Suppressor macrophage treated with lipopolysaccharide for 4 hours (primary cell): ENCODE data around the gene SMTNL1.
"Not testable (repeated sequence)": the region's sequence is repeated elsewhere in the genome, so short reads cannot be mapped to it uniquely, and the experiment has no call there.

Source experiments
- DNase-seq: peaks from one replicate; pipeline ENCODE4 v3.0.0-alpha.2; 2020

The SMTNL1 gene

GRCh38 chr11:57511741-57512430, 25.5 kb upstream of the SMTNL1 start:
- no peak for DNase-seq

DNA sequence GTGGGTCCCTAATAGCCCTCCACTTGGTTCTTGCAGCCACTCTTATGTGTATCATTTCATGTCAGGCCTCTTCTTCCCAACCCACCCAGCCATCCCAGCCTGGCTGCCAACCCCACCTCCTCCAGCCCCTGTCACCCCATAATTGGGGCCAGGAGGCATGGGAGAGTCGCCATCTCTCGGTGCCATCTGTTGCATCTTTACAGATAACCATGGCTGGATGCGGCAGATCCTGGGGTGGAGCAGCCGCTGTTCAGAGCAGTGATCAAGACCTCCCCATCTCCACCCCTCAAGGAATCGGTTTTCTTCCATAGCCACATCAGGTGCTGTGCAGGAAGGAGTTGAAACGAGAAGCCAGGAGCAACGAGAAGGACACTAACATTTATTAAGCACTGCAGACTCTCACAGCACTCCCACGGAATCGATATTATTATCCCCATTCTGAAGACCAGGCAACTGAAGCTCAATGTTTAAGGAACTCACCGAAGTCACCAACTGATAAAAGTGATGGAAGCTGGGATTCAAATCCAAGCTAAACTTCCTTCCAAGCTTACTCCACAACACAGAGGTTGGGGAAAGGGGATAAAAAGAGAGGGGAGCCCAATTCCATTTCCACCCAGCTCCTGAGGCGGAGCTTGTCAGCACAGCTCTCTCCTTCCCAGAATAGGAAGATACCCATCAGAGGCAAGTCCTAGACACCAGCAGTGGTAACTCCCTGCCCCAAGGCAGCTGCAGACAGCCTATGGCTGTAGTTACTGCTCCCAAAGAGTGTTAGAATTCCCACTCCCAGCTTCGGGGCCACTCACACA, 24.5 kb upstream of the SMTNL1 start:
- no peak for DNase-seq

DNA sequence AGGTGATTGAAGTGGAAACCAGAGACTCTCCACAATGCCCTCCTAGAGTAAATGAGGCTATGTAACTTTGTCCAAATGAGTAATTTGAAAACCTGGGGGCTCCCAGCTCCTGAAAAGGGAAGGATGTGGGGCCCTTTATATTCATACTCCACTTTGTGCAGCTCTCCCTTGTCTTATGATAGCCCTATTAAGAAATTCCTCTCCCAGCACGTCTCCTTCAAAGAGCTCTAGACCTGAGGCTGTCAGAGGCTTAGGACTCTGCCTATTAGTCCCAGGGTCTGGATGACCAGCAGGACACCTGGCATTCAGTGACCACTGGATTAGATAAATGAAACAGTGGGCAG, 24.0 kb upstream of the SMTNL1 start:
- no peak for DNase-seq

GRCh38 chr11:57513911-57514537, 23.4 kb upstream of the SMTNL1 start:
- DNase-seq, result peak; percentile 26

GRCh38 chr11:57514538-57515331, 22.7 kb upstream of the SMTNL1 start:
- peak; percentile 41 for DNase-seq

- DNase-seq, result no peak
These were observed 21.9 kb upstream of the SMTNL1 start, which contains the start of gene SLC43A1 for GRCh38 chr11:57515332-57516060. SLC43A1 (minus strand) TSS chr11:57515702; CDS start chr11:57514111, 1,591 bp downstream.

DNA sequence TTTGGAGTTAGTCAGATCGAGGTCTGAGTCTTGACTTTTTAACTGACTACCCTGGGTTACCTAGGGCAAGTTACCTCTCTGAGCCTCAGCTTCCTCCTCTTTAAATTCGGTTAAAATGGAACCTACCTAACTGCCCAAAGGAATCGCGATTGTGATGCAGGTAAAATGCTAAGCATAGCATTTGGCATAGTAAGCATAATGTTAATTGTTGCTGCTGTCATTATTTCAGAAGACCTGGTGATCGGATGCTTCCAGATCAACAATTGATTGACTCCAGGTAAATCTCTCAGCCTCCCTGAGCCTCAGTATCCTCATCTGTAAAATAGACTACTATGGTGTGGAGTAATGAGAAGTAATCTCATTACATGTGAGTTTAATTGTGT, 21.3 kb upstream of the SMTNL1 start:
- DNase-seq, result no peak

DNA sequence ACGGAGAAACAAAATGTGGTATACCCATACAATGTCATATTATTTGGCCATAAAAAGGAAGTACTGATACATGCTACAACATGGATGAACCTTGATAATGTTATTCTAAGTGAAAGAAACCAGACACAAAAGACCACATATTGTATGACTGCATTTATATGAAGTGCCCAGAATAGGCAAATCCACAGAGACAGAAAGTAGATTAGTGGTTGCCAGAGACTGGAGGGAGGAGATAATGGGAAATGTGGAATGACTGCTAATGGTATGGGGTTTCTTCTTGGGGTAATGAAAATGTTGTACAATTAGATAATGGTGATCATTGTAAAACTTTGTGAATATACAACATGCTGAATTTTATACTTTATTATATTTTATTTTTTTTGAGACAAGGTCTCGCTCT, 16.3 kb upstream of the SMTNL1 start:
- DNase-seq, result no peak

DNA sequence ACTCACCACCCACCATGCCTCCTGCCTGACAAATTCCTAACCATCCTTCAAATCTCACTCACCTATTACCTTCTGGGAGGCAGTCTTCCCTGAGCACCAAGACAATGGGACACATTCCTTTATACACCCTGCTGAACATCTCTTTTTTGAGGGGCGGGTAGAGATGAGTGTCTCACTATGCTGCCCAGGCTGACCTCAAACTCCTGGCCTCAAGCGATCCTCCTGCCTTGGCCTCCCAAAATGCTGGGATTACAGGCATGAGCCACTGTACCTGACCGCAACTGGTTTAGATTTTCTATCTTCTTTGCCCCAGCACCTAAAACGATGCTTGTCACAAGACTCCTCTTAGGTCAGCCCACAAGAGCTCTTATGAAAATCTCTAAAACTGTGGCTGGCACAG, 14.0 kb upstream of the SMTNL1 start:
- DNase-seq, result no peak

- peak; percentile 70 for DNase-seq
These were observed 10.3 kb upstream of the SMTNL1 start for GRCh38 chr11:57527056-57527631.

GRCh38 chr11:57529012-57529411, 8.4 kb upstream of the SMTNL1 start:
- DNase-seq, result no peak

- DNase-seq, result no peak
These were observed 7.2 kb upstream of the SMTNL1 start for GRCh38 chr11:57530215-57530595.

DNA sequence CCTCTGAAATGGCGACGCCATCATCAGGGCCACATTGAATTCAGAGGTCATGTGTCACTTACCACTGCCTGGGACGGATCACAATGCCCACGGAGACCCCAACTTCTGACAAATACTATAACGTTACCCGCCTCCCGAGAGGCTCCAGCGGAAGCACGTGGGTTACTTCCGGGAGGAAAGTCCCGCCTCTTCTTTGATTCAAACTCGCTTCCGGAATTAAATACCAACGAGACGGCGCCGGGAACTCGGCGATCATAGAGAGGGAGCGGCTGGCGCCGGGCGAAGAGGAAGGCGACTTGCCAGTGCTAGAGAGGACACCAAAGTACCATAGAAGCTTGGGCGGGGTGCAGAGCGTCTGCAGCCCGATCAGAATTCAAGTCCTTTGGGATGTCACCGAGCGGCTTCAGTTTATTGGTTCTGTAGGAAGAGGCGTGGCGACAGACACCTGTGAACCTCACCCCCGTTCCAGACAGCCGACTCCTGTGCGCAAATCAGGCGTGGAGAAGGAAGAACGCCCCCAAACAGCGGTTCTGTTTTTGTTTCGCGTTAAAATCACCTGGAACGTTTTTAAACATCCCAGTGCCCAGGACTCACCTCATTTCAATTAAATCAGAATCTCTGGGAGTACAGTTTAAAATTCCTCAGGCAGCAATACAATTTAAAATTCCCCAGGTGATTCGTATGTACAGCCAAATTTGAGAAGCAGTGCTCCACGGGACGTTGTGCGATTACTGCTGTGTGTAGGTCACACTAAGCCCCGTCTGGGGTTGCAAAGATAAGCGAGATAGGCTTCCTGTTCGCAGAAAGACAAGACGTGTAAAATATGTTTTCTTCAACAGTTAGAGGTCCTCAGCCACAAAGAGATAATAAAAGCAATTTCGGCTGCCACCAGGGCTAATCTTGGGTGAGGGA, 6.5 kb upstream of the SMTNL1 start, which contains the start of gene TIMM10:
Gene TIMM10 (minus strand): TSS at position 159 of the 912 bp plus-strand sequence. CDS start 565 bp downstream, outside the sequence.
- peak; percentile 97 for DNase-seq

GRCh38 chr11:57534449-57534848, 2.9 kb upstream of the SMTNL1 start:
- not testable (repeated sequence) for DNase-seq

DNA sequence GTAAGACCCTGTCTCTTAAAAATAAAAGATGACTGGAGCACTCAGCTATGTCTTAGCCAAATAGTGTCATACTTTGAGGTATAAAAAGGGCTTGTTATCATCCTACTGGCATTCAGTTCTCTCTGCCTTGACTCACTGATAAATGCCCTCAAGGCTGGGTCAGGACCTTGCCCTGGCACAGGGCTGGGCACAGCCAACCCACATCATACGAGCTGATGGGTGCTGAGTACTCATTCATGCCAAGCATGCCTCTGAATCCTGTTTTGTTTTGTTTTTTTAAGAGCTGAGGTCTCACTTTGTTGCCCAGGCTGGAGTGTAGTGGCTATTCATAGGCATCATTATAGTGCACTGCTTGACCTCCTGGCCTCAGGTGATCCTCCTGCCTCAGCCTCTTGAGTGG, 1.9 kb downstream of the SMTNL1 start:
- DNase-seq, result no peak

DNA sequence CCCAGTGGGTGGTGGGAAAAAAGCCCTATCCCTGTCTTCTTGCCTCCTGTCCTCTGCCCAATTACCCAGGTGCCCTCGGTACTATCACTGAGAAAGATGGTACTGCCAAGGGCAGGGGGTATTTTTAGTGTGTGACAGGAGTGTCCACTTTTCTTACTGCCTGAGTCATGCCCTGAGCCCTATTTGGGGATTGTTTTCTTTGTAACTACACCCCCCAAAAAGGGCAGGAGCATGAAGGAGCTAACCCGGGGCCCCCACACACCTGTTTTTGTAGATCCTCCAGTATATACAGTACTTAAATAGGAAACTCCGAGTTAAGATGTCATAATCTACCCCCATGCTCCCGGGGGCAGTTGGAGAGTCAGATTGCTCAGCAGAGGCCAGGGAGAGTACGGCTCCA, 3.8 kb downstream of the SMTNL1 start:
- no peak for DNase-seq

DNA sequence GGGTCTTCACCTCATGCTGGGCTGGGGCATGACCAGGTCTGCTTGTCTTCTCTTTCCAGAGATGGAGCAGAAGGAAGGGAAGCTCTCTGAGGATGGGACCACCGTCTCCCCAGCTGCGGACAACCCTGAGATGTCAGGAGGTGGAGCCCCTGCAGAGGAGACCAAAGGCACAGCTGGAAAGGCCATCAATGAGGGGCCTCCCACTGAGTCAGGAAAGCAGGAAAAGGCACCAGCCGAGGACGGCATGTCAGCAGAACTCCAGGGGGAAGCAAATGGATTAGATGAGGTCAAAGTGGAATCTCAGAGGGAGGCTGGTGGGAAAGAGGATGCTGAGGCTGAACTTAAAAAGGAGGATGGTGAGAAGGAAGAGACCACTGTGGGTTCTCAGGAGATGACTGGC, 5.2 kb downstream of the SMTNL1 start:
- no peak for DNase-seq

- DNase-seq, result no peak
These were observed 6.2 kb downstream of the SMTNL1 start for GRCh38 chr11:57543593-57543992.

- no peak for DNase-seq
These were observed 7.2 kb downstream of the SMTNL1 start for GRCh38 chr11:57544566-57544965.

DNA sequence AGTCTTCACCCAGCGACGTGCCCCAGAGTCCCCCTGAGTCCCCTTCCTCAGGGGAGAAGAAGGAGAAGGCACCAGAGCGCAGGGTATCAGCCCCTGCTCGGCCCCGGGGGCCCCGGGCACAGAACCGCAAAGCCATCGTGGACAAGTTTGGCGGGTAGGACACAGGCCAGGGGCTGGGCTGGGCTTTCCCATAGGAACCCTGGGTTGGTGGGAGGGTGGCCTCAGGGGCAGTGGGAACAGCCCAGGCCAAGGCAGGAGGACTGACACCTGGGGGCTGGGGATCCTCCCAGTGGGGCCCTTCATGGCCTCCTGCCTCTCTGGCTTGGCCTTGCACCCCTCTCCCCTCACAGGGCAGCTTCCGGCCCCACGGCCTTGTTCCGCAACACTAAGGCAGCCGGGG, 8.5 kb downstream of the SMTNL1 start:
- DNase-seq, result no peak

- no peak for DNase-seq
These were observed 9.1 kb downstream of the SMTNL1 start for GRCh38 chr11:57546451-57546850.
